GM21576 (cell line): ENCODE results near the gene QRFP.

Source experiments
- ATAC-seq: cut with Tn5 transposase; IDR thresholded peaks from one replicate; pipeline ENCODE4 v1.9.1; 2021; ENCODE audit warnings: mild to moderate bottlenecking, moderate library complexity; ENCODE audit not compliant: unreplicated experiment

Gene QRFP

DNA sequence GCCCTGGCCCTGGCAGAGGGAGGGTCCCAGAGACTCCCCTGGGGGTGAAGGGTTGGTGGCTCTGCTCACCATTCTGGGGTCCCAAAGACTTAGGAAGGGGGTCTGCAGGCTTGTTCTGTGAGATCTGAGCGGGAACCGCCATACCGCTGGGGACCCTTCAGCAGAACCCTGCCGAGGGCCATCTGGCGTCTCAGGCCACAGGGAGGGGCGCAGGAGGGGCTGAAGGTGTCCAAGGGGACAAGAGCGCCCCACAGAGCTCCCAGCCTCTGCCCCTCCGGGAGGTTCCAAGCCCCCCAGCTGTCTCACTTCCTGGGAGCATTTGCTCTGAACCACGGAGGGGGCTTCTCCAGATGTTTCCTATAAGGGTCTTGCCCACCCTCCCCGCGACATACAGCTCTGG is 37.6 kb upstream of the QRFP start:
- ATAC-seq = no peak

- ATAC-seq = no peak
Observed at GRCh38 chr9:130933114-130934046, 36.8 kb upstream of the QRFP start.

DNA sequence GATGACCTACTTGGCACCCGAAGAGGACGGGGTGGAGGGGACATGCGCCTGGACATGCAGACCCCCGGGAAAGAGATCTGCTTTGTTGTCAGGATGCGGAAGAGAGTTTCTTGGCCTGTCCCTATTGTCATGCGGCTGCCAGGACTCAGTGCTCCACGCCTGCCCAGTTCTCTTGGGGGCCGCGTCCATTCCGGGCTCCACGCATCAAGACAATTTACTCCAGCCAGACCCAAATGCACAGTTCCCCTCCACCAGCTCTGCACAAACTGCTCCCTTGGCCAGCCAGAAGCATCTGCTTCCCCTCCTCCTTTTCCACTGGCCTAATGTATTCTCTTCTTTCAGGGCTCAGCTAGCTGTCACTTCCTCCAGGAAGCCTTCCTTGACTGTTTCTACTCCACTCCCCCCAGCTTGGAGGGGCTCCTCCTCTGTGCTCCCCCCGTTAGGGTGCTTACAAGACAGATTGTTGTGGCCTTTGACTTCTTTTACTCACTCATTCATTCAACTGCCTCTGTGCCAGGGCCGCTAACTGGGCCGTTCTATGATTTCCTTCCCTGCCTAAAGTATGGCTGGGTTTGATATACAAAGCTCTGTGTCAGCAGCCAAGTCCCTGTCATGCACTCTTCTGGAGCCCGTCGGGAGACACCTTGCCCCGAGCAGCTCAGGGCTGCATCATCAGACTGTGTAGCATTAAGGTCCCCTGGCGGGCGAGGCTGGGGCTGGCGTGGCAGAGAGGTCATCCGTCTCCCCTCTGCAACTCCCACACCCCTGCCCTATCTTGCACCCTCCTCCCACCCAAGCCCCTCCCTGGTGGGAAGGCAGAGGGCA is 35.9 kb upstream of the QRFP start:
- no peak for ATAC-seq

GRCh38 chr9:130931508-130932254 is 35.1 kb upstream of the QRFP start:
- peak; percentile 51 for ATAC-seq

- no peak for ATAC-seq
Observed at GRCh38 chr9:130930804-130931349, 34.3 kb upstream of the QRFP start.

GRCh38 chr9:130930132-130930803 is 33.7 kb upstream of the QRFP start:
- no peak for ATAC-seq

DNA sequence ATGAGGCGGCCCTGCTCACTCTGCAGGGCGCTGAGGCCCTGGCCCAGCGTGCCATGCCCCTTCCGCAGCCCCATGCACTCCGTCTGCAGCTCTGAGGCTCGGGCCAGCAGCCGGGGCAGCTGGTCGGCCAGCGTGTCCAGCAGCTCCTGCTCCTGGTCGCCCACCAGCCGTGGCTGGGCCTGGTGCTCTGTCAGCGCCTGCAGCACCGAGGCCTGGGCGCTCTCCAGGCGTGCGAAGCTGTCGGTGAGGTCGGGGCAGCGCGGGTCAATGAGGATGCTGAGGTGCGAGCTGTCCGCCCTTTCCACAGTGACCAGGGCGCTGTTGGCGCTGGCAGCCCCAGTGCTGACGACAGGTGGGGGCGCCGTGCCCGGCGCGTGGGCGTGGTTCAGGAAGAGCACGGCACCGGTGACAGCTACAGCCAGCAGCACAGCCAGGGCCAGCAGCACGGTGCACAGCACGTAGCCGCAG is 33.0 kb upstream of the QRFP start:
- no peak for ATAC-seq

DNA sequence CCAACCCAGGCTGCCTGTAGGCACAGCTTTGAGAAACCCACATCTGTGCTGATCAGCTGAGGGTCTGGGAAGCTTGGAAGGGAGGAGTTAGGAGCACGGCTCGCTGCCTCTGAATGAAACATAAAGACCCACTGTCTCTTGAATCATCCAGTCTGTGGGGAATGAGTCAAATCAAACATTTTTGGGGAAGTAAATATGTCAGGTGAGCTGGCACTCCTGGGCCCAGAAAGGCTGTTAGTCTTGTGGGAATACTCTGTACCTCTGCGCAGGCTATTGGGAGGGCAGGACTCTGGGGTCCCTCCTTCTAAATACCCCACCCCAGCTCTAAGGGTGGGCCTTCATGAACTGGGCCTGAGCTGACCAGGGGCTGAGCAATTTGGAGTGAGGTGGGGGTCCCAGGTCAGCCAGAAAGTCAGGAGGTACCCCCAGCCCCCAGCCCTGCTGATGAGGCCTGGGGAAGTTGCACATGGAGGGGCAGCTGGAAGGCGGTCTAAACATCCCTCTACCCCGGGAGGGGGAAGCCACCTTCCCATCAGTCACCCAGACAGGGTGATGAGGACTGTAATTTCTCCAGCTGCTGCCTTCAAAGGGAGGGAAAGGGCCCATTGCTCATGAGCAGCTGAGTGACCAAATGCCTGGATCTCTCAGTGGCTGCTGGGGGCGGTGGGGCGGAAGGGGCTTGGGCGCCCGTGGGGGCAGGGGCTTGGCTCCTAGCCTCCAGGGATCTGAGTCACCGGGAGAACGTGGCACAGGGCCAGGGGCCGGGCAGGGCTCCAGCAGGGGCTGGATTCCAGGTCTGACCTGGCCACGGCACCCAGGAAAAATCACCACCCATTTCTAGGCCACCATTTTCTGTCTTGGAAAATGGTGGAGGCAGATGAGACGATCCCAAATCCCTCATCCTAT is 31.6 kb upstream of the QRFP start:
- no peak for ATAC-seq

DNA sequence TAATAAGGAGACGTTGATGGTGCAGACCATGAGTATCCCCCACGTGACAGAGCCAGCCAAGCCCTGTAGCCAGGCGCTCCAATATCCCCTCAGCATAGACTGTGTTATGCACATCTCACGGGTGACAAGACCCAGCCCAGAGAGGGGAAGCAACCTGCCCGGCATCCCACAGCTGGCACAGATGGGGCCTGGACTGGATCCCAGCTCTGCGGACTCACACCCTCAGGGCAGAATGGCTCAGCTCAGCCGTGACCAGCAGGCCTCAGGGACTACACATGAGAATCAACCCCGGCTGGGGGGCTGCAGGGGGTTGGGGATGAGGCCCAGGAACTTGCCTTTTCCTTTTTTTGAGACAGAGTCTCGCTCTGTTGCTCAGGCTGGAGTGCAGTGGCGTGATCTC is 30.7 kb upstream of the QRFP start:
- no peak for ATAC-seq

- ATAC-seq = no peak
Observed at GRCh38 chr9:130925050-130925678, 28.6 kb upstream of the QRFP start.

GRCh38 chr9:130924448-130924788 is 27.8 kb upstream of the QRFP start:
- ATAC-seq = no peak

DNA sequence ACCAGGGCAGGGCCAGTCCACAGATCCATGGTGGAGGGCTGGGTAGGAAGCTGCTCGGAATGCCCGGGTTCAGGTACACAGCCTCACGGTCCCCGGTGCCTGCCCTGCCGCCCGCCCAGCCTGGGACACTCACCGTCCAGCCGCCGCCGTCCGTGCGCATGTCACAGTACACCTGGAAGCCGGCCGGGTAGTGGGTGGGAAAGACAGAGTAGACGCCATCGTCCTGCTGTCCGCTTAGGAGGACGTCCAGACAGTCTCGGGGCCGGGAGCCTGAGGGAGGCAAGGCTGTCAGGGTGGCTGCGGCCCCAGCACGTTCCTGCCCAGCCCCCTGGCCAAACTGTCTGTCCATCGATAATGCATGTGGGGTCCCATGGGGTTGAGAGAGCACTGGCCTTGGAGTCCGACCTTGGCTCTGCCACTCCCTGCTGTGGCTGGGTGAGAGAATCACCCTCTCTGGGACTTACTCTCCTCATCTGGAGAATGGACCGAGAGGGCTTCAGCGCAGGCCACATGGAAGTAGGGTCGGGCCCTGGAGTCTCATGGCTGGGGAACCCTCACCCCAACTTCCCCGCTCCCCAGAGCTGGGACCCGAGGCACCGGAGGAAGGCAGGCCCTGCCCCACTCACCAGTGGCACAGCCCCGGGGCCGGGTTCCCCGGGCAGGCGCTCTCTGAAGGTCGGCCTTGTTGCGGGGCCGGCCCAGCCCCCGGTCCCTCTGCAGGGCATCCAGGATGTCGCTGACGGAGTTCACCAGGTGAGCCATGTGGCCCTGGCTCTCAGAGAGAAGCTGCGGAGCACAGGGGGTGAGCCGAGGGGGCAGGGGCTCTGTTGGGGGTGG is 27.2 kb upstream of the QRFP start:
- ATAC-seq = no peak

DNA sequence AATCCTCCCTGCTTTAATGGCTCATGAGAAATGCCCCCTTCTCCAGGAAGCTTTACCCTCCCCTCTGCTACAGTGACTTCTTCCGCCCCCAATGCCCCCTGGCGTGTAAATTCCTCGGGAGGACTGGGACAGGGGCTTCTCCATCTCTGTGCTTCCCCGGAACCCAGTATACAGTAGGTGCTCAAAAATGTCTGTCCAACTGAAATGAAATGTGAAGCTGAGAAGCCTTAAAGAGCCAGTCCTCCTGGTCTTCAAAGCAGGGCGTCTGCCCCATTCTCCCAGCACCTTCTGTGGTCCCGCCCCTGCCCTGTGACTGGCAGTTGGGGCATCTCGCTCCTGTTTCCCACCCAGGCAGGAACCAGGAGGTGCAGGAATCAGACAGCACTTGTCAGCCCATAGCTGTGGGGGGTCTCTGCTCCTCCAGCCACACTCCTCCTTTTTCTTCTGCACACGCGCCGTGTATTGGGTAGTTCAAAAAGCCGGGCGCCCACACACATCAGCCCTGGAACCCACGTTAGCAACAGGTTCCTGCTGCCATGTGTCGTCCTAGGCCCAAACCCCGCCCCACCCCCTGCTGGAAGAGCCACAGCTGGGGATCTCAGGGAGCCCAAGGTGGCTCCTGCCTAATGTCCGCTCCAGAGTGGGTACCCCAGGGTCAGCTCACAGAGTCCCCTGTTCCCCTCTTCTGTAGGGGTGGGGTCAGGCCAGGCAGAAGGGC is 26.4 kb upstream of the QRFP start:
- ATAC-seq = no peak

DNA sequence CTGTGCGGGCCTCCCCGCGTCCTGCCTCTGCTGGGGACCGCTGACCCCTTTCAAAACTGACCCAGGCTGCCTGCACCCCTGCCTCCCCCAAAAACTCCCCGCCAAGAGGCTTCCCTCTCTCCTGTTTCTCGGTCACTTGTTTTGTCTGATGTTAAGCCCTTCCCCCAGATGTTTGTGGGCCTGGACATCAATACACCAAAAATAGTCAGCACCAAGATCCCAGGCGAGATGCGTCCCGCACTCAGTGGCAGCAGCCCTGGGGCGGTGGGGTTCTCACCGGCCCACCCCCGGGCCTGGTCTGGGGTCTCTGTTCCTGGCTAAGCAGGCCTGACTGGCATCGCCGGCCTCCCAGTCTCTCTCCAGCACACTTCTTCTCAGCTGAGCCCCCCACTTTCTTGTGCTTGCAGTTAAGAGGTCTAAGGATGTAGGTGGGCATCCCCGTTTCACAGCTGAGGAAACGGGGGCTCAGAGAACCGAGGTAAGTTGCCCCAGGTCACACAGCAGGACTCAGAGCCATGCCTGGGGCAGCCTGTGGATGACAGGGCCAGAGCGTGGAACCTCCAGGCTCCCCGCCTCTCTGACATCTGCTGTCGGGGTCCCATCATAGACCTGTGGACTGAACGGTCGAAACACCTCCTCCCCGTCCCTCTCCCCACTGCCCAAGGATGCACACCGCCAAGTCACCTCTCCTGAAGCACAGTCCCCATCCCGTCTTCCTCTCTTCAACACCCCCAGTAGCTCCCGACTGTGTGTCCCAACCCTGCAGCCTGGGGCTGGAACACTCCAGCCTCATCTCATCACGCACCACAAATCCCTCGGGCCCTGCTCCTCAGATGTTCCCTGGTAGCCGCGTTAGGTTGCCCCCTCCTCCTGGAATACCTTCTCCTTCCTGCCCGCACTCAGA is 25.6 kb upstream of the QRFP start:
- ATAC-seq = no peak

DNA sequence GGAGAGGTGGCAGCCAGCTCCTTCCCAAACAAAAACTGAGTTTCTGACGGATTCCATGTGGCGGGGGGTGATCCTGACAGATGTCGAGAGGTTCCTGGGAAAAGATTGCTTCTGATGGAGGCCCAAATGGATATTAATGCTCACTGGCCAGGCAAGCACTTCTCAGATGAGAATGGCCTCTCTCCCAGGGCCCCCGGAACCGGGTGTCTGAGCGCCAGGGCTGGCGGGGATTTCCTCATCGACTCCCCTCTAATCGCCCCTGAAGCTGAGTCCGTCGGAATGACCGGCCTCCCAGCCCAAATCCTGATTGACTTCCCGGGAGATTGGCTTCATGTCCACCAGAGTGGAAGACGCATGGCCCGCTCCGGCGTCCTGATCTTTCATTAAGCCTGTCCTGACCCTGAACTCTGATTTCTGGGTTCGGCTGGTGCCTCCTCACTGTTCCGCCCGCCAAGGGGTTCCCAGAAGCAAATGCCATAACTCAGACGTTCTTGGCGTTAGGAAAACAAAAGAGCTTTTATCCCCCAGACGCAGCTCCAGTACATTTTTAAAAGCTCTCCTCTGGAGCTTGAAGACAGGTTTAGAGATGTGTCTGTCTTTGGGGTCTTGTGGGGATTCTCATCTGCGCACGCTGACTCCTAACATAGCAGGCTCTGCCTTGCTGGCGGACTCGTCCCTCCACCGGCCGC is 24.8 kb upstream of the QRFP start:
- no peak for ATAC-seq
